OCI-LY7 (cell line): Measurements from ENCODE around the gene HRAS. TPM values are rescaled to one million over a fixed set of nuclear protein-coding genes. Genes with fewer than 3 reads are reported as not detected.

ENCODE experiments used
- BruUV-seq: library from RNA; stranded (reverse); fragments of 400-500 nt; replicated peaks from 2 replicates; lab custom pipeline; 2021; lab: Mats Ljungman, UMichigan
- CTCF ChIA-PET: fragments of 300-600 bp; sonication (Branson Sonifier 250); formaldehyde crosslinking; loops from one replicate; lab custom pipeline; 2022; ENCODE audit warnings: antibody characterized with exemption; ENCODE audit not compliant: unreplicated experiment; lab: Charles Lee
- POLR2A ChIA-PET: fragments of 300-600 bp; sonication (Branson Sonifier 250); formaldehyde crosslinking; loops from one replicate; lab custom pipeline; 2022; ENCODE audit warnings: antibody characterized with exemption; lab: Charles Lee
- DNase-seq: peaks from one replicate; pipeline ENCODE4 v3.0.0-alpha.2; 2015; ENCODE audit warnings: low spot score
- H2AFZ ChIP-seq: fragments of 200-600 bp; sonication (generic), shearing (Covaris generic); 2 replicates; pipeline ENCODE4 v1.6.1; 2014; ENCODE audit warnings: mild to moderate bottlenecking, antibody characterized with exemption, low read length, moderate library complexity
- H3K27ac ChIP-seq: fragments of 200-600 bp; sonication (generic); 2 replicates; pipeline ENCODE4 v1.5.1; 2014; ENCODE audit warnings: mixed run types, low read depth, mild to moderate bottlenecking, moderate library complexity, low read length, inconsistent platforms; ENCODE audit not compliant: poor library complexity, severe bottlenecking
- H3K36me3 ChIP-seq: fragments of 200-600 bp; sonication (generic); 2 replicates; pipeline ENCODE4 v1.6.1; 2014; ENCODE audit warnings: mild to moderate bottlenecking, antibody characterized with exemption, low read length, moderate library complexity, mixed read lengths; ENCODE audit not compliant: insufficient read depth
- H3K4me1 ChIP-seq: fragments of 200-600 bp; sonication (generic); 2 replicates; pipeline ENCODE4 v1.5.1; 2014; ENCODE audit warnings: mild to moderate bottlenecking, low read length; ENCODE audit not compliant: insufficient read depth, poor library complexity, severe bottlenecking
- H3K4me2 ChIP-seq: fragments of 200-600 bp; sonication (generic); 2 replicates; pipeline ENCODE4 v1.6.1; 2014; ENCODE audit warnings: mild to moderate bottlenecking, low read length
- H3K4me3 ChIP-seq: fragments of 200-600 bp; sonication (generic); 2 replicates; pipeline ENCODE4 v1.5.1; 2014; ENCODE audit warnings: mild to moderate bottlenecking, low read depth, low read length; ENCODE audit not compliant: poor library complexity, severe bottlenecking
- H3K79me2 ChIP-seq: fragments of 200-600 bp; sonication (generic); 2 replicates; pipeline ENCODE4 v1.6.1; 2016; ENCODE audit warnings: low read depth, mild to moderate bottlenecking, low read length, moderate library complexity, mixed read lengths; ENCODE audit not compliant: insufficient read depth
- H3K9me2 ChIP-seq: fragments of 200-600 bp; sonication (generic); 2 replicates; pipeline ENCODE4 v1.6.1; 2016; ENCODE audit warnings: mild to moderate bottlenecking, low read length, mixed read lengths; ENCODE audit not compliant: insufficient read depth
- H3K9me3 ChIP-seq: fragments of 200-600 bp; sonication (generic); 2 replicates; pipeline ENCODE4 v1.6.1; 2014; ENCODE audit warnings: mild to moderate bottlenecking, mixed run types, low read length, mixed read lengths
- H4K20me1 ChIP-seq: fragments of 200-600 bp; sonication (generic); 2 replicates; pipeline ENCODE4 v1.6.1; 2014; ENCODE audit warnings: mild to moderate bottlenecking, antibody characterized with exemption, low read length, moderate library complexity, mixed read lengths; ENCODE audit not compliant: insufficient read depth
- EZH2phosphoT487 ChIP-seq: fragments of 200-600 bp; sonication (generic); IDR thresholded peaks from 2 replicates; pipeline ENCODE4 v1.6.1; 2018; ENCODE audit warnings: low read depth, borderline replicate concordance, mild to moderate bottlenecking, mixed run types, antibody characterized with exemption, low read length, moderate library complexity, mixed read lengths
- intact Hi-C: fragments of 100-400 bp; cut with micrococcal nuclease; formaldehyde crosslinking; loops from one replicate; pipeline ENCODE4 v1.10.0; 2022; ENCODE audit not compliant: unreplicated experiment
- total RNA-seq, 2 experiments: library from RNA; depleted of rRNA in 1 of 2; stranded (reverse); fragments of >200 nt in 1 of 2; shearing (Covaris generic) in 1 of 2; gene quantifications; 2 replicates each; pipeline ENCODE4 v1.2.3, GENCODE V29; 2014 to 2022
- TF ChIP-seq, protein P1 (sequence below): fragments of 200-600 bp; sonication (generic); conservative IDR thresholded peaks from 2 replicates; pipeline ENCODE4 v1.5.1; 2014; ENCODE audit warnings: mild to moderate bottlenecking, antibody characterized with exemption, low read length, moderate library complexity, mixed read lengths

HRAS gene
- total RNA-seq, 2 experiments from 2014 or later: 46.9 to 53.0 TPM

DNA sequence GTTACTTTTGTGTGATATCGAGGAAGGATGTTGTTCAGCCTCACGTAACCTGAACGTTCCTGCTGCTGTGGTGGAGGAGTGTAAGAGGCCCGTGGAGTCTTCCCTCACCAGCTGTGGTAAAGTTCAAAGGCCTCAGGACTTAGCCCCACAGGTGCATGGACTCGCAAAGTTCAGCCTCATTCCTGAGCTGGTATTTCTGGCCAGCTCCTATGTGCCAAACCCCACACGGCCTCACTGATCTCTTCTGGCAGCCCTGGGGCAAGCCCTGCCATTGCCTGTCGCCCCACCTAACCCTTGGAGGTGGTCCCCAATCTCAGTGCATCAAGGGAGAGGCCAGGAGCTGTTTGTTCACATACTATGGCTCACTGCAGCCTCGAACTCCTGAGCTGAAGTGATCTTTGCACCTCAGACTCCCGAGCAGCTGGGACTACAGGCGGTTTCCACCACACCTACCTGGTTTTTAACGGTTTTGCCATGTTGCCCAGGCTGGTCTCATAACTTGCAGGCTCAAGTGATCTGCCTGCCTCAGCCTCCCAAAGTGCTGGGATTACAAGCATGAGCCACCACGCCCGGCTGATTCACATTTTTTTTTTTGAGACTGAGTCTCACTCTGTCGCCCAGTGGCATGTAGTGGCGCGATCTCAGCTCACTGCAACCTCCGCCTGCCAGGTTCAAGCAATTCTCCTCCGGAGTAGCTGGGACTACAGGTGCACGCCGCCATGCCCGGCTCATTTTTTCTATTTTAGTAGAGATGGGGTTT lies 43.1 kb upstream of the HRAS start:
- TF ChIP-seq, protein P1, sequence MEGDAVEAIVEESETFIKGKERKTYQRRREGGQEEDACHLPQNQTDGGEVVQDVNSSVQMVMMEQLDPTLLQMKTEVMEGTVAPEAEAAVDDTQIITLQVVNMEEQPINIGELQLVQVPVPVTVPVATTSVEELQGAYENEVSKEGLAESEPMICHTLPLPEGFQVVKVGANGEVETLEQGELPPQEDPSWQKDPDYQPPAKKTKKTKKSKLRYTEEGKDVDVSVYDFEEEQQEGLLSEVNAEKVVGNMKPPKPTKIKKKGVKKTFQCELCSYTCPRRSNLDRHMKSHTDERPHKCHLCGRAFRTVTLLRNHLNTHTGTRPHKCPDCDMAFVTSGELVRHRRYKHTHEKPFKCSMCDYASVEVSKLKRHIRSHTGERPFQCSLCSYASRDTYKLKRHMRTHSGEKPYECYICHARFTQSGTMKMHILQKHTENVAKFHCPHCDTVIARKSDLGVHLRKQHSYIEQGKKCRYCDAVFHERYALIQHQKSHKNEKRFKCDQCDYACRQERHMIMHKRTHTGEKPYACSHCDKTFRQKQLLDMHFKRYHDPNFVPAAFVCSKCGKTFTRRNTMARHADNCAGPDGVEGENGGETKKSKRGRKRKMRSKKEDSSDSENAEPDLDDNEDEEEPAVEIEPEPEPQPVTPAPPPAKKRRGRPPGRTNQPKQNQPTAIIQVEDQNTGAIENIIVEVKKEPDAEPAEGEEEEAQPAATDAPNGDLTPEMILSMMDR: no peak
- no peak for TF ChIP-seq EZH2phosphoT487
- Histone ChIP-seq H3K4me1 (peaks cover 38% of the 10 kb centered on the region), H3K27ac (peak overlapping the region; percentile 4), H3K9me3 (no peaks in the 10 kb centered on the region), H3K36me3 (peaks cover 40% of the 10 kb centered on the region), H4K20me1 (peaks cover 29% of the 10 kb centered on the region), H3K4me3 (peak overlapping the region; percentile 100), H3K9me2 (no peaks in the 10 kb centered on the region), H3K4me2 (peak overlapping the region; percentile 95), H2AFZ (no peak overlapping the region), H3K79me2 (peaks cover 56% of the 10 kb centered on the region)
- POLR2A ChIA-PET: no interaction called here
- BruUV-seq: no TSS peak
- CTCF ChIA-PET: interaction anchor here (0.6 kb wide), 1 partner anchor 30 kb away, joined by 3 read pairs; no protein-coding TSS in a partner anchor
- peak; percentile 34 for DNase-seq
- intact Hi-C loops: loop anchor here (1.0 to 5.0 kb wide), 3 partner anchors 17 to 229 kb away; partner anchors contain the start of genes IRF7, PIDD1 and RPLP2

DNA sequence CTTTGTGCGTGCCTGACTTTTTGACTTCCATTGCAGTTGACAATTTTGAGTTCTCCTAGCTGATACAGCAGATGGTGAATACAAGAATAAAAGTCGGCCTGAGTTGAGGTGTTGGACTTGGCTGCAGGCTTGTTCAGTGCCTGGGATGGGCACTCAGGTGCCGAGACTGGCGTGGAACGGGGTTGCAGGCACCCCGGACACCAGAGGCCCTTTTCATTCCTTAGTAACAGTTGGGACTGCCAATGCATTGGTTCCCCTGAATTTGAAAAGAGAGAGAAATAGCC lies 42.2 kb upstream of the HRAS start:
- Histone ChIP-seq H3K79me2 (peaks cover 56% of the 10 kb centered on the region), H3K4me3 (peak overlapping the region; percentile 100), H2AFZ (no peak overlapping the region), H3K9me3 (no peaks in the 10 kb centered on the region), H3K36me3 (peaks cover 31% of the 10 kb centered on the region), H3K4me1 (peaks cover 38% of the 10 kb centered on the region), H3K4me2 (peak overlapping the region; percentile 95), H3K9me2 (no peaks in the 10 kb centered on the region), H3K27ac (no peak overlapping the region), H4K20me1 (peaks cover 29% of the 10 kb centered on the region)
- BruUV-seq: no TSS peak
- TF ChIP-seq EZH2phosphoT487: no peak
- TF ChIP-seq, protein P1: no peak
- intact Hi-C loops: loop anchor here (5.0 kb wide), 2 partner anchors 40 to 230 kb away; partner anchors contain the start of genes IRF7, PIDD1 and RPLP2
- ChIA-PET CTCF (no interaction called here), POLR2A (no interaction called here)
- no peak for DNase-seq
